Endothelial cell (in vitro differentiated cells): ENCODE measurements around the gene PODNL1. TPM values are rescaled to one million over a fixed set of nuclear protein-coding genes. Genes with fewer than 3 reads are reported as not detected.

Experiments used
- DNase-seq: peaks from one replicate; pipeline ENCODE4 v3.0.0; 2021; ENCODE audit warnings: low spot score
- H3K27ac Mint-ChIP-seq: one replicate; pipeline ENCODE4 v1.8.0; 2021; ENCODE audit warnings: mixed read lengths, inconsistent platforms; ENCODE audit not compliant: unreplicated experiment
- H3K27me3 Mint-ChIP-seq: one replicate; pipeline ENCODE4 v1.8.0; 2021; ENCODE audit warnings: mild to moderate bottlenecking, moderate library complexity, mixed read lengths, inconsistent platforms; ENCODE audit not compliant: unreplicated experiment
- H3K36me3 Mint-ChIP-seq: one replicate; pipeline ENCODE4 v1.8.0; 2021; ENCODE audit warnings: mild to moderate bottlenecking, low read depth, mixed read lengths, inconsistent platforms; ENCODE audit not compliant: unreplicated experiment
- H3K4me1 Mint-ChIP-seq: one replicate; pipeline ENCODE4 v1.8.0; 2021; ENCODE audit warnings: mild to moderate bottlenecking, mixed read lengths, inconsistent platforms; ENCODE audit not compliant: unreplicated experiment
- H3K4me3 Mint-ChIP-seq: one replicate; pipeline ENCODE4 v1.8.0; 2021; ENCODE audit warnings: mild to moderate bottlenecking, mixed read lengths, inconsistent platforms; ENCODE audit not compliant: unreplicated experiment
- H3K9me3 Mint-ChIP-seq: one replicate; pipeline ENCODE4 v1.8.0; 2021; ENCODE audit warnings: mixed read lengths, inconsistent platforms; ENCODE audit not compliant: unreplicated experiment
- total RNA-seq: library from RNA; stranded (reverse); fragmentation: NEBNext Ultra II Directional; extraction: Animal tissue kit (Norgen Biotek cat#: 25700); gene quantifications from one replicate; pipeline ENCODE4 v1.2.1, GENCODE V29; 2021; ENCODE audit not compliant: unreplicated experiment
- TF ChIP-seq, protein P1 (sequence below): fragments of 200-600 bp; sonication (generic); IDR thresholded peaks from one replicate; pipeline ENCODE4 v1.5.0; 2021; ENCODE audit warnings: antibody characterized with exemption; ENCODE audit not compliant: unreplicated experiment

Gene PODNL1
- total RNA-seq, 1 donor from 2014 or later: not detected

DNA sequence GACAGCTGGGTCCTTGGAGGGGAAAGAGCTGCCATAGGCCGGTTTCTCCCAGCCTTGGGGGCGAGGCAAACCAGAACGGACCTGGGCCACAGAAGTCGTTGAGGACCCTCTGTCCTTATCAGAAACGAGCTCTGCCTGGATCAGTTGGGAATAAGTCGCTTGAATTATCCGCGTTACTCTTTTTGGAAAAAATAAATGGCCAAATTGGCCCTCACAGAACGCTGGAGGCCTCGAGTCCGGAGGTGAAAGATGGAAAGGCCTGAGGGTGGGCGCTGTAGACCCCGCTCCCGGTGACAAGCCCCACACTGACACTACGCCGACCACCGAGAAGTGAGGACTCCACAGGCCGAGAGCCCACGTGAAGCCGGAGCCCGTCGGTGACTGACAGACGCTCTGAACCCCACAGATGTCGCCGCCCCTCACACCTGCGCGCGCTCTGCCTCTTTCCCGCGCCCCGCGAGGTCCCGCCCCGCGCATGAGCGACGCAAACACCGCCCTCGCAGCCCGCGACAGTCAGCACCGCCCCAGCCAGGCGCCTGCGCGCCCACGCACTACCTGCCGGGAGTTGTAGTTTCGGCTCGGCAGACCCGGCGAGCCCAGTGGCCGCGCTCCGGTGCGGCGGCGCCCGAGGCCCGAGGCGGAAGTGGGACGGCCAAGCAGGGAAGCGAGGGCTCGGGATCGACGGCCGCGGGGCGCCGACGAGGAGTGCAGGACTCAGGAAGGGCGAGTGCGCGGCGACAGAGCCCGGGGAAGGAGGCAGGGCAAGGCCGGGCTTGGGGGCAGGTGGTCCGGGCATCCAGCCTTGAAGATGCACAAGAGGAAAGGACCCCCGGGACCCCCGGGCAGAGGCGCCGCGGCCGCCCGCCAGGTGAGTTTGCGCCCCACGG, 32.3 kb downstream of the PODNL1 start, which contains the start of the genes BRME1 and CC2D1A:
Gene BRME1, minus strand, starts transcription at position 484 of the 887 bp plus-strand sequence. CDS start 1,225 bp downstream, outside the sequence.
Gene CC2D1A, plus strand, starts transcription at position 568 of the 887 bp plus-strand sequence. Its CDS starts 241 bp downstream, at position 809.
- Mint-ChIP-seq H3K27ac (no peak within 1 kb of the TSS), H3K36me3 (peaks cover 4% of the 10 kb centered on the region), H3K27me3 (peaks cover 8% of the 10 kb centered on the region), H3K4me1 (no peaks in the 10 kb centered on the region), H3K4me3 (peak within 1 kb of the TSS; percentile 86), H3K9me3 (no peaks in the 10 kb centered on the region)
- TF ChIP-seq, protein P1, sequence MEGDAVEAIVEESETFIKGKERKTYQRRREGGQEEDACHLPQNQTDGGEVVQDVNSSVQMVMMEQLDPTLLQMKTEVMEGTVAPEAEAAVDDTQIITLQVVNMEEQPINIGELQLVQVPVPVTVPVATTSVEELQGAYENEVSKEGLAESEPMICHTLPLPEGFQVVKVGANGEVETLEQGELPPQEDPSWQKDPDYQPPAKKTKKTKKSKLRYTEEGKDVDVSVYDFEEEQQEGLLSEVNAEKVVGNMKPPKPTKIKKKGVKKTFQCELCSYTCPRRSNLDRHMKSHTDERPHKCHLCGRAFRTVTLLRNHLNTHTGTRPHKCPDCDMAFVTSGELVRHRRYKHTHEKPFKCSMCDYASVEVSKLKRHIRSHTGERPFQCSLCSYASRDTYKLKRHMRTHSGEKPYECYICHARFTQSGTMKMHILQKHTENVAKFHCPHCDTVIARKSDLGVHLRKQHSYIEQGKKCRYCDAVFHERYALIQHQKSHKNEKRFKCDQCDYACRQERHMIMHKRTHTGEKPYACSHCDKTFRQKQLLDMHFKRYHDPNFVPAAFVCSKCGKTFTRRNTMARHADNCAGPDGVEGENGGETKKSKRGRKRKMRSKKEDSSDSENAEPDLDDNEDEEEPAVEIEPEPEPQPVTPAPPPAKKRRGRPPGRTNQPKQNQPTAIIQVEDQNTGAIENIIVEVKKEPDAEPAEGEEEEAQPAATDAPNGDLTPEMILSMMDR: no peak
- DNase-seq: peak; percentile 81

DNA sequence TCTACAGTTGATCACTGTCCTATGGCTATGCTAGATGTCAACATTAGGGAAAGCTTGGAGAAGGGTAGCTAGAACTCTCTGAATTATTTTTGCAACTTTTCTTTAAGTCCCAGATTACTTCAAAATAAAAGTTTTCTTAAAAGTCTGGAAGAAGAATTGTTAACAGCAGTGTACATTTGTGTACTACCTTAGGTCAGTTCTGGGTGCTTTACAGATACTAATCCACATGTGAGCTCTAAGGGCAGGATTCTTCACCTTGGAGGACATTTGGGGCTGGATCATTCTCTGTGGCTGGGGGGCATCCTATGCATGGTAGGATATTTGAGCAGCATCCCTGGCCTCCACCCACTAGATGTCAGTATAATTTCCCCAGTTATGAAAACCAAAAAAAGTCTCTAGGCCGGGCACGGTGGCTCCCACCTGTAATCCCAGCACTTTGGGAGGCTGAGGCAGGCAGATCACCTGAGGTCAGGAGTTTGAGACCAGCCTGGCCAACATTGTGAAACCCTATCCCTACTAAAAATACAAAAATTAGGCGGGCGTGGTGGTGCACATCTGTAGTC, 35.1 kb downstream of the PODNL1 start:
- Mint-ChIP-seq H3K36me3 (no peaks in the 10 kb centered on the region), H3K27ac (no peak overlapping the region), H3K4me1 (no peaks in the 10 kb centered on the region), H3K4me3 (no peak overlapping the region), H3K9me3 (no peaks in the 10 kb centered on the region), H3K27me3 (peaks cover 8% of the 10 kb centered on the region)
- DNase-seq: no peak
- TF ChIP-seq, protein P1: no peak

DNA sequence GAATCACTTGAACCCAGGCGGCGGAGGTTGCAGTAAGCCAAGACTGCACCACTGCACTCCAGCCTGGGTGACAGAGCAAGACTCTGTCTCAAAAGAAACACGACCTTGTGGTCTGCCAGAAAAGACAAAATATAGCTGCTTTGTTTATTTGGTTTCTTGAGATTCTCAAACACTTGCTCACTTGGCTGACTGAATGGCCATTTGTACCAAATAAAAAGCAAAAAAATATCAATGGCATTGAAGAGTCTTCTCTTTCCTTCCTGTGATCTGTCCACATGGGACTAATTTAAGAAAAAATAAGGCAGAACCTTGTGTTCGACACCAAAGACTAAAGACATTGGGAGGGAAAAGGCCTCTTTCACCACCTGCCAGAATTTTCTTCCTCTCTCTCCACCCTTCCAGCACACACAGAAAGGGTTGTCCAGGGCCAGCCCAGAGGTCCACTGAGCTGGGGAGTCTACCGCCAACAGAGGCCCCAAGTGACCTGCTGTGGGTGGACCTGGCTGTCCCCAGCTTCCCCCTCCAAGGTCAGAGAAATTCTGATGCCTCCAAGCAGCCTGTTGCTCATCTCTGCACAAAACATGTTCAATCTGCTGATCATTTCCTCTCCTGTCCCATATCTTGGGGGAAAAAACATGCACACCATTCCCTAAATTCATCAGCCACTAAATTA, 38.2 kb downstream of the PODNL1 start:
- Mint-ChIP-seq H3K4me3 (no peak overlapping the region), H3K36me3 (no peaks in the 10 kb centered on the region), H3K9me3 (no peaks in the 10 kb centered on the region), H3K4me1 (no peaks in the 10 kb centered on the region), H3K27me3 (peaks cover 5% of the 10 kb centered on the region), H3K27ac (no peak overlapping the region)
- DNase-seq: no peak
- TF ChIP-seq, protein P1: no peak

DNA sequence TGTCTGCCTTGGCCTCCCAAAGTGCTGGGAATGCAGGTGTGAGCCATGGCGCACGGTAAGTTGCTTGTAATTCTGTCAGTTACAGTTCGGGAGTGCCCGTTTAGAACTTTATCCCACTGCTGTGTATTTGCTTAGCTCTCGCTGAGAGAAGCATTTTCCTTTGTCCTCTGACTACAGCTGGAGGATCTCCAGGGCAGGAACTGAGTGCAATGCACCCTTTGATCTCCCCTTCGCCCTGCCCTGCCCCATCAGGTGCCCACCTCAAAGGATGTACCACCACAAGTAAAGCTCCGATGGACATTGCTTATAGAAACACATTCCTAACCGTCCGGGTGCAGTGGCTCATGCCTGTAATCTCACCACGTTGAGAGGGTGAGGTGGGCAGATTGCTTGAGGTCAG, 38.8 kb downstream of the PODNL1 start:
- Mint-ChIP-seq H3K27ac (no peak overlapping the region), H3K4me3 (no peak overlapping the region), H3K36me3 (no peaks in the 10 kb centered on the region), H3K27me3 (no peaks in the 10 kb centered on the region), H3K4me1 (no peaks in the 10 kb centered on the region), H3K9me3 (no peaks in the 10 kb centered on the region)
- no peak for DNase-seq
- TF ChIP-seq, protein P1: no peak
